ENCODE data around the gene PPP1R15A.
"Not testable (repeated sequence)": the region's sequence is repeated elsewhere in the genome, so short reads cannot be mapped to it uniquely, and the experiment has no call there.

Gene PPP1R15A

DNA sequence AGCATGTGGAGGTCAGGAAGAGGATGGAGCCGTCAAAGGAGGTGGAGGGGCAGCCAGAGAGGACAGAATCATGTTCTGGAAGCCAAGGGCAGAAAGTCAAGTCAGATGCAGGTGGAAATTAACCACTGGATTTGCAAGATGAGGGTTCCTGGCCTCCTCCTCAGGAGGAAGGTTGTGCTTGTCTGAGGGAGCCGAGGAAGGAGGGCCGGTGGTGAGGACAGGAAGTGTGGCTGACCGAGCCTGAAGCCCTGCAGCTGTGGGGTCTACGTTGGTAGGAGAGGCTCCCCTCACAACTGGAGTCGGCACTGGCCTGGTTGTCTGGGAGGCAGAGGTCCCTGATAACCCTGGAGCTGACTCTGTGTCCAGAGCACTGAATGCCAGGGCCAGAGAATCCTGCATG, 45.9 kb downstream of the PPP1R15A start:
- DNase-seq, result no peak

DNA sequence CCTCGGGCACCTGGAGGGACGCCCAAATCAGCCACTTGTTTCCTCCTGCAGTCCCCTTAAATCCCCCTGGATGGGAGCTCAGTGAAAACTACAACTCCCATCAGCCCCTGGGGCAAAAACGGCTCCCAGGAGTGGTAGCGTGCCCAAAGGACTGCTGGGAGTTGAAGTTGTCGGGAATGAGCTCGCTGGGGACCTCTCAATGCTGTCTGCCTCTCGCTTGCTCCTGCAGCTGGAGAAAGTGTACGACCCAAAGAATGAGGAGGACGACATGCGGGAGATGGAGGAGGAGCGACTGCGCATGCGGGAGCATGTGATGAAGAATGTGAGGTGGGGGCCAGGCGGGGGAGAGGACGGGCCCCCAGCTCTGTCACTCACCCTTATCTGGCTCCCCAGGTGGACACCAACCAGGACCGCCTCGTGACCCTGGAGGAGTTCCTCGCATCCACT, 46.6 kb downstream of the PPP1R15A start:
- DNase-seq, result no peak

DNA sequence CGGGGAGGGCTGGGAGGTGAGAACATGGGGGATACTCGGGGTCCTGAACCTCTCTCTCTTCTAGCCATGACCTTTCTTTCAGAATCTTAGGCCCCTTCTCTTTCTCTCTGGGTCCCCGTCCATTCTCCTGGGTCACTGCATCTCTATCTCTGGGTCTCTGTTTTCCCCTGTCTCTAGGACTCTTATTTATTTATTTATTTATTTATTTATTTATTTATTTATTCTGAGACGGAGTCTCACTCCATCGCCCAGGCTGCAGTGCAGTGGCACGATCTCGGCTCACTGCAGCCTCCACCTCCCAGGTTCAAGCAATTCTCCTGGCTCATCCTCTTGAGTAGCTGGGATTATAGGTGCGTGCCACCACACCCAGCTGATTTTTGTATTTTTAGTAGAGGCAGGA, 47.0 kb downstream of the PPP1R15A start:
- not testable (repeated sequence) for DNase-seq

DNA sequence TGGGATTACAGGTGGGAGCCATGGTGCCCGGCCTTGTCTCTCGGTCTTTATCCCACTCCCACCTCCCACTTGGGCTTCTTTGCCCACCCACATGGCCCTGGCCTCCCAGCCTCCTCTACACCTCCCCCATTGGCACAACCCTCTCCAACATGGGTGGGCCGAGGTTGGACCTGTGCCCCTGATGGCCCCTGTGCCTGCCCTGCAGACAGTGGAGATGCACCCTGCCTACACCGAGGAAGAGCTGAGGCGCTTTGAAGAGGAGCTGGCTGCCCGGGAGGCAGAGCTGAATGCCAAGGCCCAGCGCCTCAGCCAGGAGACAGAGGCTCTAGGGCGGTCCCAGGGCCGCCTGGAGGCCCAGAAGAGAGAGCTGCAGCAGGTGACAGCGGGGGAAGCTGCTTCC, 48.7 kb downstream of the PPP1R15A start:
- DNase-seq, result no peak

DNA sequence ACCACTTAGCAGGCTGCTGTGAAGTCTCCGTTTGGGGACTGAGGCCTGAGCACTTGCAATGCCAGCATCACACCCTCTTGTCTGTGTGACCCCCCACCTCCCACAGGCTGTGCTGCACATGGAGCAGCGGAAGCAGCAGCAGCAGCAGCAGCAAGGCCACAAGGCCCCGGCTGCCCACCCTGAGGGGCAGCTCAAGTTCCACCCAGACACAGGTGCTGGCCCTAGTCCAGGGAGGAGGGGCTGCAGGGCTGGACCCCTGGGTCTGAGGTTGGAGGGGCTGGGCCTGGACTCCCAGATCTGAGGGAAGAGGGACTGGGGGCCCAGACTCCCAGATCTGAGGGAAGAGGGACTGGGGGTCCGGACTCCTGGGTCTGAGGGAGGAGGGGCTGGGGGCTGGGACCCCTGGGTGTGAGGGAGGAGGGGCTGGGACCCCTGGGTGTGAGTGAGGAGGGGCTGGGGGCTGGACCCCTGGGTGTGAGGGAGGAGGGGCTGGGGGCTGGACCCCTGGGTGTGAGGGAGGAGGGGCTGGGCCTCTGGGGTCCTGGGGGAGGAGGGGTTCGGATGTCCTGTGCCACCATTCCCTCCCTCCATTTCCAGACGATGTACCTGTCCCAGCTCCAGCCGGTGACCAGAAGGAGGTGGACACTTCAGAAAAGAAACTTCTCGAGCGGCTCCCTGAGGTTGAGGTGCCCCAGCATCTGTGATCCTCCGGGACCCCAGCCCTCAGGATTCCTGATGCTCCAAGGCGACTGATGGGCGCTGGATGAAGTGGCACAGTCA, 49.7 kb downstream of the PPP1R15A start:
- DNase-seq, result no peak

DNA sequence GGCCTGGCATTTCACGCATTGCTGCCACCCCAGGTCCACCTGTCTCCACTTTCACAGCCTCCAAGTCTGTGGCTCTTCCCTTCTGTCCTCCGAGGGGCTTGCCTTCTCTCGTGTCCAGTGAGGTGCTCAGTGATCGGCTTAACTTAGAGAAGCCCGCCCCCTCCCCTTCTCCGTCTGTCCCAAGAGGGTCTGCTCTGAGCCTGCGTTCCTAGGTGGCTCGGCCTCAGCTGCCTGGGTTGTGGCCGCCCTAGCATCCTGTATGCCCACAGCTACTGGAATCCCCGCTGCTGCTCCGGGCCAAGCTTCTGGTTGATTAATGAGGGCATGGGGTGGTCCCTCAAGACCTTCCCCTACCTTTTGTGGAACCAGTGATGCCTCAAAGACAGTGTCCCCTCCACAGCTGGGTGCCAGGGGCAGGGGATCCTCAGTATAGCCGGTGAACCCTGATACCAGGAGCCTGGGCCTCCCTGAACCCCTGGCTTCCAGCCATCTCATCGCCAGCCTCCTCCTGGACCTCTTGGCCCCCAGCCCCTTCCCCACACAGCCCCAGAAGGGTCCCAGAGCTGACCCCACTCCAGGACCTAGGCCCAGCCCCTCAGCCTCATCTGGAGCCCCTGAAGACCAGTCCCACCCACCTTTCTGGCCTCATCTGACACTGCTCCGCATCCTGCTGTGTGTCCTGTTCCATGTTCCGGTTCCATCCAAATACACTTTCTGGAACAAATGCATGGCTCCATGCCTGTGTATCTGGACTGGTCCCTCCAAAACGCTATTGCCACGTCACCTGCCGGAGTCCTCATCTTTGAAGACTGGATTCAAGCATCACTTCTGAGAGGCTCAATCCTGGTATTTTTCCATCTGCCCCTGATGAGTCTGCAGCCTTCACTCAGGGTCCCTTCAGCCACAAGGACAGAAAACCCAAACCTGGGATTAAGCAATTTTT, 50.6 kb downstream of the PPP1R15A start:
- no peak for DNase-seq

DNA sequence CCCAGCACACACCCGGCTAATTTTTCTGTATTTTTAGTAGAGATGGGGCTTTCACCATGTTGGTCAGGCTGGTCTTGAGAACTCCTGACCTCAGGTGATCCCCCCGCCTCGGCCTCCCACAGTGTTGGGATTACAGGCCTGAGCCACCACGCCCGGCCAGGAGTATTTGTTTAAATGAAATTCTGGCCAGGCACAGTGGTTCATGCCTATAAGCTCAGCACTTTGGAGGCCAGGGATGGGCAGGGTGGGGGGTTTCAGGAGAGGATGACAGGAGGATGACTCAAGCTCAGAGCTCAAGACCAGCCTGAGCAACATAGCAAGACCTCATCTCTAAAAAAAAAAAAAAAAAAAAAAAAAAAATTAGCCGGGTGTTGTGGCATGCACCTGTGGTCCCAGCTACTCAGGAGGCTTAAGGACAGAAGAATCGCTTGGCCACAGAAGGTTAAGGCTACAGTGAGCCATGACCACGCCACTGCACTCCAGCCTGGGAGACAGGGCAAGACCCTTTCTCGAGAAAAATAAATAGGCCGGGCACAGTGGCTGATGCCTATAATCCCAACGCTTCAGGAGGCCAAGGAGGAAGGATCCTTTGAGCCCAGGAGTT, 53.1 kb downstream of the PPP1R15A start:
- DNase-seq, result no peak

All from NCI-H1048 (cell line).